ENCODE results near the gene ZNRF1.

DNA sequence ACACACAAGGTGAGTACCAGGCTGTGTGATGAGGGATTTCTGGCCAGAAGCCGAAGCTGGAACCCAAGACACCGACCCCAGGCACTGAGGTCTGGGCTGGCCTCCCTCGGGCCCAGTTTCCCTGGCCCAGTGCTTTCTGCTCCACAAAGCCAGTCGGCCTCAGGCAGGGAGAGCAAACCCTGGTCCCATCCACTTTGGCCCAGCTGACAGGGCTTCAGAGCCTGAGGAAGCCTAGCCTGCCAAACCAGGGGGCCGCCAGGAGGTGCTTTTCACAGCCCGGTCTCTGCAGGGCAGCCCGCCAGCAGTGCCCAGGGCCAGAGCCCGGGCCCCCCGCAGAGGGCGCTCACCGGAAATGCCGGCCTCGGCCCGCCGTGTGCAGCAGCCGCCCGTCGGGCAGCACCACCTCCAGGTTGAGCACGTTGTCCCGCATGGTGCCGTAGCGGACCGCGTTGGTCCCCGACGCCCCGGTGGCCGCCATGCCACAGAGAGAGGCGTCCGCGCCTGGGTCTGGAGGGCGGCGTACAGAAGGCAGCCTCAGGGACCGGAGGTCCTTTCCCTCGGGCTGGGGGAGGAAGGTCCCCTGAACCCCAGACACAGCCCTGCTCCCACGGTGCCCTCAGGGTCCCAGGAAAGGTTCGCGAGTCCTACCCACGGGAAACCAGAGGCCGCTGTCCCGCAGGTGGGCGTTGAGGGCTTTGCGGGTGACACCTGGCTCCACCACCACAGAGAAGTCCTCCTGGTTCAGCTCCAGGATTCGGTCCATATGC, 115.5 kb downstream of the ZNRF1 start:
- TF ChIP-seq POLR2A (IDR thresholded peaks at IDR 0.05; ENCODE audit: low read length) (no peak), RAD21 (conservative IDR thresholded peaks at IDR 0.05 in 1 of 2, IDR thresholded peaks at IDR 0.05 in 1 of 2) (no peak), CEBPB (IDR thresholded peaks at IDR 0.05) (no peak), JUN (IDR thresholded peaks at IDR 0.05) (no peak), HDAC2 (IDR thresholded peaks at IDR 0.05) (no peak)
- TF ChIP-seq, protein P1, sequence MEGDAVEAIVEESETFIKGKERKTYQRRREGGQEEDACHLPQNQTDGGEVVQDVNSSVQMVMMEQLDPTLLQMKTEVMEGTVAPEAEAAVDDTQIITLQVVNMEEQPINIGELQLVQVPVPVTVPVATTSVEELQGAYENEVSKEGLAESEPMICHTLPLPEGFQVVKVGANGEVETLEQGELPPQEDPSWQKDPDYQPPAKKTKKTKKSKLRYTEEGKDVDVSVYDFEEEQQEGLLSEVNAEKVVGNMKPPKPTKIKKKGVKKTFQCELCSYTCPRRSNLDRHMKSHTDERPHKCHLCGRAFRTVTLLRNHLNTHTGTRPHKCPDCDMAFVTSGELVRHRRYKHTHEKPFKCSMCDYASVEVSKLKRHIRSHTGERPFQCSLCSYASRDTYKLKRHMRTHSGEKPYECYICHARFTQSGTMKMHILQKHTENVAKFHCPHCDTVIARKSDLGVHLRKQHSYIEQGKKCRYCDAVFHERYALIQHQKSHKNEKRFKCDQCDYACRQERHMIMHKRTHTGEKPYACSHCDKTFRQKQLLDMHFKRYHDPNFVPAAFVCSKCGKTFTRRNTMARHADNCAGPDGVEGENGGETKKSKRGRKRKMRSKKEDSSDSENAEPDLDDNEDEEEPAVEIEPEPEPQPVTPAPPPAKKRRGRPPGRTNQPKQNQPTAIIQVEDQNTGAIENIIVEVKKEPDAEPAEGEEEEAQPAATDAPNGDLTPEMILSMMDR (IDR thresholded peaks at IDR 0.05) = no peak
- TF ChIP-seq, protein P2, sequence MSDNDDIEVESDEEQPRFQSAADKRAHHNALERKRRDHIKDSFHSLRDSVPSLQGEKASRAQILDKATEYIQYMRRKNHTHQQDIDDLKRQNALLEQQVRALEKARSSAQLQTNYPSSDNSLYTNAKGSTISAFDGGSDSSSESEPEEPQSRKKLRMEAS (IDR thresholded peaks at IDR 0.05) = no peak
- TF ChIP-seq, protein P3, sequence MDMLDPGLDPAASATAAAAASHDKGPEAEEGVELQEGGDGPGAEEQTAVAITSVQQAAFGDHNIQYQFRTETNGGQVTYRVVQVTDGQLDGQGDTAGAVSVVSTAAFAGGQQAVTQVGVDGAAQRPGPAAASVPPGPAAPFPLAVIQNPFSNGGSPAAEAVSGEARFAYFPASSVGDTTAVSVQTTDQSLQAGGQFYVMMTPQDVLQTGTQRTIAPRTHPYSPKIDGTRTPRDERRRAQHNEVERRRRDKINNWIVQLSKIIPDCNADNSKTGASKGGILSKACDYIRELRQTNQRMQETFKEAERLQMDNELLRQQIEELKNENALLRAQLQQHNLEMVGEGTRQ (IDR thresholded peaks at IDR 0.05) = no peak

Data from A549 (cell line).